ENCODE results near the gene CTSZ.
A peak's percentile ranks its signal among the peaks of the same experiment; 100 is the strongest.
"Not testable (repeated sequence)": the region's sequence is repeated elsewhere in the genome, so short reads cannot be mapped to it uniquely, and the experiment has no call there.

The CTSZ gene

DNA sequence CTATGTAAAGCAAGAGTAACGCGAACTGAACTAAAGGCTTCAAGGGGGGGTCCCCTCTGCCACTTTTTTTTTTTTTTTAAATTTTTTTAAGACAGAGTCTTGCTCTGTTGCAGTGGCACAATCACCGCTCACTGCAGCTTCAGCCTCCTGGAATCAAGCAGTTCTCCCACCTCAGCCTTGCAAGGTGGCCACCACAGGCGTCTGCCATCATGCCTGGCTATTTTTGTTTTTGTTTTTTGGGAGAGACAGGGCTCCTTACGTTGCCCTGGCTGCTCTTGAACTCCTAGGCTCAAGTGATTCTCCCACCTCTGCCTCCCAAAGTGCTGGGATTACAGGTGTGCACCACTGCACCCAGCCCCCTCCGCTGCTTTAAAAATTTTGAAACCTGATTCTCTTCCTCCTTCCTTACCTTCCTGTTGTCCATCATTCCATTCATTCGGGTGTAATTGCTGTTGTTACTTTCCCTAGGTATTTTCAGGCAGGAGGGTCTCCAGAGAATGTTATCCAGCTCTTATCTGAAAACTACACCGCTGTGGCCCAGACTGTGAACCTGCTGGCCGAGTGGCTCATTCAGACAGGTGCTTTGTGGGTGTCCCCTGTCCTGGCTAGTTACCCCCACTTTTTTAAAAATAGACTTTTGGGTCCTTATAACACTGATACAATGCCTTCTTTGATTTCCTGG is 20.6 kb downstream of the CTSZ start:
- no peaks in the 10 kb centered on the region for H3K9me3 ChIP-seq (ENCODE audit: insufficient read depth, low read length)
- H3K79me2 ChIP-seq (ENCODE audit: low read length), result peaks cover 67% of the 10 kb centered on the region
- H3K9ac ChIP-seq (ENCODE audit: low read length), result no peak overlapping the region
- no peak overlapping the region for H3K27ac ChIP-seq (ENCODE audit: low read length)
- H4K20me1 ChIP-seq (ENCODE audit: insufficient read depth, low read length), result peaks cover 56% of the 10 kb centered on the region
- no peaks in the 10 kb centered on the region for H3K27me3 ChIP-seq (ENCODE audit: low read depth, low read length)
- H3K4me3 ChIP-seq (ENCODE audit: low read length), result no peak overlapping the region
- H3K4me2 ChIP-seq (ENCODE audit: low read length), result no peak overlapping the region
- H2AFZ ChIP-seq (ENCODE audit: low read depth, low read length), result no peak overlapping the region
- H3K36me3 ChIP-seq (replicated peaks; ENCODE audit: low read depth, low read length), result peaks cover 63% of the 10 kb centered on the region
- no peak for TF ChIP-seq EZH2phosphoT487 (IDR thresholded peaks at IDR 0.05; ENCODE audit: low read depth)
- TF ChIP-seq, protein P1, sequence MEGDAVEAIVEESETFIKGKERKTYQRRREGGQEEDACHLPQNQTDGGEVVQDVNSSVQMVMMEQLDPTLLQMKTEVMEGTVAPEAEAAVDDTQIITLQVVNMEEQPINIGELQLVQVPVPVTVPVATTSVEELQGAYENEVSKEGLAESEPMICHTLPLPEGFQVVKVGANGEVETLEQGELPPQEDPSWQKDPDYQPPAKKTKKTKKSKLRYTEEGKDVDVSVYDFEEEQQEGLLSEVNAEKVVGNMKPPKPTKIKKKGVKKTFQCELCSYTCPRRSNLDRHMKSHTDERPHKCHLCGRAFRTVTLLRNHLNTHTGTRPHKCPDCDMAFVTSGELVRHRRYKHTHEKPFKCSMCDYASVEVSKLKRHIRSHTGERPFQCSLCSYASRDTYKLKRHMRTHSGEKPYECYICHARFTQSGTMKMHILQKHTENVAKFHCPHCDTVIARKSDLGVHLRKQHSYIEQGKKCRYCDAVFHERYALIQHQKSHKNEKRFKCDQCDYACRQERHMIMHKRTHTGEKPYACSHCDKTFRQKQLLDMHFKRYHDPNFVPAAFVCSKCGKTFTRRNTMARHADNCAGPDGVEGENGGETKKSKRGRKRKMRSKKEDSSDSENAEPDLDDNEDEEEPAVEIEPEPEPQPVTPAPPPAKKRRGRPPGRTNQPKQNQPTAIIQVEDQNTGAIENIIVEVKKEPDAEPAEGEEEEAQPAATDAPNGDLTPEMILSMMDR (IDR thresholded peaks at IDR 0.05; ENCODE audit: low read depth, low read length), result no peak
- H3K4me1 ChIP-seq (ENCODE audit: low read length), result peaks cover 19% of the 10 kb centered on the region

DNA sequence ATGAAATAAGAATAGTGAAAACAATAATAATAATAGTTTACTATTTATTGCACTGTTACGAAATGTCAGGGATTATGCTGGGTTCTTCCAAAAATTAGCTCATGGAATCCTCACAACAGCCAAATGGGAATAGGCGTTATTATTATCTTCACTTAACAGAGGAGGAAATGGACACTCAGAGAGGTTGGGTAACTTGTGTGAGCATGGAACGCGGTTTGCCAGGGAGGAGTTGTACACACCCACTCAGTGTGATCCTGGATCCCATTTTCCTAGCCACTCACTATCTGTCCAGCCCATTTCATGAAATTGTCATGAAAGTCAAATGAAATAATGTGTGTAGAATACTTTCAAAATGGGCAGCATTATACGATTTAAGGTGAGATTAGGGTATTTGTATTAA is 21.4 kb downstream of the CTSZ start:
- Histone ChIP-seq H3K36me3 (replicated peaks; ENCODE audit: low read depth, low read length) (peaks cover 55% of the 10 kb centered on the region), H3K9ac (ENCODE audit: low read length) (no peak overlapping the region), H3K4me1 (ENCODE audit: low read length) (peaks cover 19% of the 10 kb centered on the region), H3K27me3 (ENCODE audit: low read depth, low read length) (no peaks in the 10 kb centered on the region), H3K79me2 (ENCODE audit: low read length) (peaks cover 70% of the 10 kb centered on the region), H3K4me3 (ENCODE audit: low read length) (no peak overlapping the region), H2AFZ (ENCODE audit: low read depth, low read length) (no peak overlapping the region), H3K27ac (ENCODE audit: low read length) (no peak overlapping the region), H4K20me1 (ENCODE audit: insufficient read depth, low read length) (peaks cover 56% of the 10 kb centered on the region), H3K9me3 (ENCODE audit: insufficient read depth, low read length) (no peaks in the 10 kb centered on the region), H3K4me2 (ENCODE audit: low read length) (no peak overlapping the region)
- TF ChIP-seq, protein P1 (IDR thresholded peaks at IDR 0.05; ENCODE audit: low read depth, low read length), result no peak

- H3K9ac ChIP-seq (ENCODE audit: low read length), result no peak overlapping the region
- no peaks in the 10 kb centered on the region for H3K9me3 ChIP-seq (ENCODE audit: insufficient read depth, low read length)
- TF ChIP-seq EZH2phosphoT487 (IDR thresholded peaks at IDR 0.05; ENCODE audit: low read depth), result no peak
- H4K20me1 ChIP-seq (ENCODE audit: insufficient read depth, low read length), result peaks cover 56% of the 10 kb centered on the region
- no peak overlapping the region for H2AFZ ChIP-seq (ENCODE audit: low read depth, low read length)
- peaks cover 27% of the 10 kb centered on the region for H3K4me1 ChIP-seq (ENCODE audit: low read length)
- H3K4me2 ChIP-seq (ENCODE audit: low read length), result no peak overlapping the region
- H3K4me3 ChIP-seq (ENCODE audit: low read length), result no peak overlapping the region
- peaks cover 70% of the 10 kb centered on the region for H3K79me2 ChIP-seq (ENCODE audit: low read length)
- H3K27me3 ChIP-seq (ENCODE audit: low read depth, low read length), result no peaks in the 10 kb centered on the region
- H3K36me3 ChIP-seq (replicated peaks; ENCODE audit: low read depth, low read length), result peaks cover 47% of the 10 kb centered on the region
- no peak overlapping the region for H3K27ac ChIP-seq (ENCODE audit: low read length)
These were observed 22.4 kb downstream of the CTSZ start for GRCh38 chr20:58984691-58985090.

GRCh38 chr20:58983115-58983468 is 24.0 kb downstream of the CTSZ start:
- not testable (repeated sequence) for H3K9me3 ChIP-seq (ENCODE audit: insufficient read depth, low read length); H2AFZ ChIP-seq (ENCODE audit: low read depth, low read length); H3K27ac ChIP-seq (ENCODE audit: low read length); H3K27me3 ChIP-seq (ENCODE audit: low read depth, low read length); H3K4me3 ChIP-seq (ENCODE audit: low read length); H3K9ac ChIP-seq (ENCODE audit: low read length)
- Histone ChIP-seq H4K20me1 (ENCODE audit: insufficient read depth, low read length) (peaks cover 53% of the 10 kb centered on the region), H3K4me2 (ENCODE audit: low read length) (0 out of 2 replicates have a peak overlapping the region, but pooled peaks have one; percentile 72), H3K36me3 (replicated peaks; ENCODE audit: low read depth, low read length) (peaks cover 31% of the 10 kb centered on the region), H3K79me2 (ENCODE audit: low read length) (peaks cover 70% of the 10 kb centered on the region), H3K4me1 (ENCODE audit: low read length) (peaks cover 43% of the 10 kb centered on the region)

GRCh38 chr20:58982406-58983114 is 24.5 kb downstream of the CTSZ start:
- H3K36me3 ChIP-seq (replicated peaks; ENCODE audit: low read depth, low read length), result peaks cover 26% of the 10 kb centered on the region
- peaks cover 46% of the 10 kb centered on the region for H3K4me1 ChIP-seq (ENCODE audit: low read length)
- H3K27me3 ChIP-seq (ENCODE audit: low read depth, low read length), result no peaks in the 10 kb centered on the region
- H3K9ac ChIP-seq (ENCODE audit: low read length), result peak overlapping the region; percentile 87
- no peak overlapping the region for H3K27ac ChIP-seq (ENCODE audit: low read length)
- no peak overlapping the region for H2AFZ ChIP-seq (ENCODE audit: low read depth, low read length)
- H4K20me1 ChIP-seq (ENCODE audit: insufficient read depth, low read length), result peaks cover 48% of the 10 kb centered on the region
- peaks cover 65% of the 10 kb centered on the region for H3K79me2 ChIP-seq (ENCODE audit: low read length)
- H3K4me2 ChIP-seq (ENCODE audit: low read length), result peak overlapping the region; percentile 72
- H3K9me3 ChIP-seq (ENCODE audit: insufficient read depth, low read length), result no peaks in the 10 kb centered on the region
- H3K4me3 ChIP-seq (ENCODE audit: low read length), result peak overlapping the region; percentile 82
- TF ChIP-seq EZH2phosphoT487 (IDR thresholded peaks at IDR 0.05; ENCODE audit: low read depth), result no peak
- TF ChIP-seq, protein P1 (IDR thresholded peaks at IDR 0.05; ENCODE audit: low read depth, low read length), result no peak

All from OCI-LY3 (cell line).